CD4-positive, alpha-beta T cell treated with Interleukin-2 at 100 ng/mL for 4 hours (primary cell): Measurements from ENCODE around the gene CARD18.
"Not testable (repeated sequence)": the region's sequence is repeated elsewhere in the genome, so short reads cannot be mapped to it uniquely, and the experiment has no call there.

Experiments
- DNase-seq: peaks from one replicate; pipeline ENCODE4 v3.0.0-alpha.2; 2020; ENCODE audit warnings: low spot score

The CARD18 gene

DNA sequence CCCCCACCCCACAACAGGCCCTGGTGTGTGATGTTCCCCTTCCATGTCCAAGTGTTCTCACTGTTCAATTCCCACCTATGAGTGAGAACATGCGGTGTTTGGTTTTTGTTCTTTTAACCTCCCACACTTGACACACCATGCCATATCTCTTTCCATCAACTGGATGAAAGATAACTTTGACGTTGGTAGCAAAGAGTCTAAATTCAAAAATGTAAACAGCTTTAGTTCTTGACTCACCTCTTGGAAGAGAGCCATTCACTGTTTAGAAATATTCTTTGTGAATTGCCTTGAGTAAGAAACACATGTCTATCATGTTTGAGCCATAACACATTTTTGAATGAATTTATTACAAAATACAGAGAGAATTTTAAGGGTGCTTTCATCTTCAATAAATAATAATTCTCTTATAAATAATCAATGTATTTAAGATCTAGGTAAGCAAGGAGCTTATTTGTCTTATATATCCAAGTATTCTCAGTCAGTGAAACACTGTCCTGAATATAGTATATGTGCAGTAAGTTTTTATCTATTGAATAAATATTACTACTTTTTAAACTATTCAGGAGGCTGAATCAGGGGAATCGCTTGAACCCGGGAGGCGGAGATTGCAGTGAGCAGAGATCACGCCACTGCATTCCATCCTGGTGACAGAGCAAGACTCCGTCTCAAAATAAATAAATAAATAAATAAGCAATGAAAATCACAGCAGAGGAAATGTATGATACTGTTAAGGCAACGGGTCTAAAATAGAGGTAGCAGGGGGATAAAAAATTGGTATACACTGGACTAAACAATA lies 6.7 kb downstream of the CARD18 start:
- DNase-seq = no peak

DNA sequence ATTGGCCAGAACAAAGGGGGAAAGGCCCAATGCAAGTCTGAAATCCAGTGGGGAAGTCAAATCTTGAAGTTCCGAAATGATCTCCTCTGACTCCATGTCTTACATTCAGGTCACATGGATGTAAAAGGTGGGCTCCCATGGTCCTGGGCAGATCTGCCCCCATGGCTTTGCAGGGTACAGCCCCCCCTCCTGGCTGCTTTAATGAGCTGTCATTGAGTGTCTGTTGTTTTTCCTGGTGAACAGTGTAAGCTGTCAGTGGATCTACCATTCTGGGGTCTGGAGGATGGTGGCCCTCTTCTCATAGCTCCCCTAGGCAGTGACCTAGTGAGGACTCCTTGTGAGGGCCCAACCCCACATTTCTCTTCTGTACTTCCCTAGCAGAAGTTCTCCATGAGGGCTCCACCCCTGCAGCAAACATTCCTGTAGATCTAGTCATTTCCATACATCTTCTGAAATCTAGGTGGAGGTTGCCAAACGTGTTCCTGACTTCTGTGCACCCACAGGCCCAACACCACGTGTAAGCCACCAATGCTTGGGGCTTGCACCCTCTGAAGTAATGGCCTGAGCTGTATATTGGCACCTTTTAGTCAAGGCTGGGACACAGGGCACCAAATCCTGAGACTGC lies 9.3 kb downstream of the CARD18 start:
- DNase-seq = no peak

DNA sequence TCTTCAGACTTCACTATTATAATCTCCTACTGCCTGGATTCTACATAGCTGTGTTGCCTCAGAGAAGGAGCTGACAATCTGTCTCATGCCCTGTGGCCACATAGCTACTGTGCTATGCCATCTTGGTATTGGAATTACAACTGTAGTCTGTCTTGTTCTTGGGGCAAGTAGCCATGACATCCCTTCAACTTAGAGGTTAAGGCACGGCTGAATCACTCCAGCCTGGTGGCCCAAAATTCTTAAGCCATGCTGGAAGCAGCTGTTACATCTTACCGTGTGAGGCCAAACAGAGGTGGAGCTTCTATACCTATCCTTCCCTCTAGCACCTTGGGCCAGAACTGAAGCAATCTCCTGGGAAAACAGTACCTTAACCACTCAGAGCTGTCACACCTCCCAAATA lies 14.8 kb downstream of the CARD18 start:
- no peak for DNase-seq

DNA sequence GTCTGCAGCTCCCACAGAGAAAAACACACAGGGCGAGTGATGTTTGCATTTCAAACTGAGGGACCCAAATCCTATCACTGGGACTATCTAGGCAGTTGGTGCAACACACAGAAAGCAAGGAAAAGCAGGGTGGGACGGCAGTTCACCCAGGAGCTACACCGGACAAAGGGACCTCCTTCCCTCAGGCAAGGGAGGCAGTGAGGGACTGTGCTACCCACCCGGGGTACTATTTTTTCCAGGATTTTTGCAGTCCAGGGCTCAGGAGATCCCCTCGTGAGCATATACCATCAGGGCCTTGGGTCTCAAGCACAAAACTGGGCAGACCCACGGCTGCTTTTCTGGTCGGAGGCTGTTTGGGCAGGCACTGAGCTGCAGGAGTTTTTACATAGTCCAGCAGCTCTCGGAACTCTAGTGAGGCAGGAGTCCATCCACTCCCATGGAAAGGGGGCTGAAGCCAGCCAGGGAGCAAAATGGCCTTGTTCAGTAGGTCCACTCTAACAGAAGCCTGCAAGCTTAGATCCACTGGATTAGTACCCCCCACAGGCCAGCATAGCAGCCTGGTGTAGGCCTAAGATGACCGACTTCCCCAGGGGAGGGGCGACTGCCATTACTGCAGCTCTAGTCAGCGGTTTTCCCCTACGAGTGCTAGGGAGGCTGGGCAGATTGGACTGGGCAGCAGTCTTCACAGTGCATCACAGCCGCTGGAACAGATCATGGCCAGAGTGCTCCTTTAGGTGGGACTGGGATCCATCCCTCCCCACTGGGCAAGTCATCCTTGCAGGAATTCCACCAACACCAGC lies 28.2 kb downstream of the CARD18 start:
- DNase-seq = no peak

DNA sequence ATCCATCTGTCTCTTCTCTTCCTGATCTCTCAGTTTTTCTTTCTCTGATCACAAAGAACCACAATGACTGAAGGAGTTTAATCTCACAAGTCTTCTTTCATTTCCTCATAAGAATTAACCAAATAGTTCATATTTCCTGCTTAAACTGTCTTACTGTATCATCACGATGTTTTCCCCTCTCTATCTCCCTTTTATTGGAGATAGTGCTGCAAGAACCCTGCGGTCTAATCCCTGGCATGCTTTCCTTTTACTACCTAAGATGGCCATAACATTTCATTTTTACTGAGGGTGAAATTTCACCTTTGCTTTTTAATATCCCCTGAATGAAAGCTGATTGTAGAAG lies 28.9 kb downstream of the CARD18 start:
- no peak for DNase-seq

DNA sequence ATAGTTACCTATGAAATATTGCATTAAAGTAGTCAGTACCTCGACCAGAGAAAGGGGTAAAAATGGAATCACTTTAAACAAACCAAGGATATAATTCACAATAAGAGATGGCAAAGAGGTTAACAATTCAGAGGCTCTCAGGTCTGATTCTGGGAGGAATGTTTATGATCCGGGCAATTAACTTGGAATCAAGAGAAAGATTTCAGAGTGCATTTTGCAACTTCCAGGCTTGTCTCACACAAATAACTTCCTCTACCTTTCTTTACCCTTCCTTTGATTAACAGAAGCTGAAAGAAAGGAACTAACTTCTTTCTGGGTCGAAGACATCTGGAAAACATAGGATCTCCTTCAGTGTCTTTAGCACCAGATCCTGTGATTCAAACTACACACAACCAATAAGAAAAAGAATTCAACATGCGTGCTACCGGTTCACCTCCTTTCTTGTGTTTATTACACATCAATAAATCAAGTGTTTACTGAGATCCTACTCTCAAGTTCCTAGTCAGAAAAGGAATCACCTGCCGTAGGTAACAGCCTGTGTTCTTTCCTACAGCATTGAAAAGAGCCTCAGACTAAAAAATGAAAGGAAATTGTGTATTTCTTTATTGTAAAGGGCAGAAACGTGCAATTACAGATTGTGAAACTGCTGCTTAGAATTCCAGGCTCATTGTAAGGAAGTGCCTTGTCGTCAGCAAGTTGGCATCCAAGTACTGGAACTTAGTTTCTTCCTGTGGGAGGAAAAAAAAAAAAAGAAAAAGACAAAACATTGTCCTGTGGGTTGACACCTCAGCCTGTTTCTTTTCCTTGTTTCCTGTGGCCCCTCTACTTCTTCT lies 29.5 kb downstream of the CARD18 start:
- DNase-seq = no peak

DNA sequence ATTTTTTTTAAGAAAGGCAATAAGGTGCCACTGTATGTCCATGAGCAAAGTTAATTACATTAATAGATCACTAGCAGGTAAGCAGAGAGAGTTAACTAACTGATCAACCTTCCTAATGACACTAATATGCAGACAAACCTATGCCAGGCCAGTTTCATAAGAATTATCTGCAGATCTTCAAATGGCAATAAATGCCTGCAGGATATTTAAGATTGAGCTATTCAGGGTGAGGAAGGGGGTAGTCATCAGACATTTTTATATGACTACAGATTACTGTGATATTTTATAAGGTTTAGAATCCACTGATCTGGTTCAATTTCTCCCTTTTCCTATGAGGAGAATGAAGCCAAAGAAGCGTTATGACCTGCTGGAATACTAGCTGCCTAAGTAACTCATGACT lies 30.2 kb downstream of the CARD18 start:
- DNase-seq = no peak

DNA sequence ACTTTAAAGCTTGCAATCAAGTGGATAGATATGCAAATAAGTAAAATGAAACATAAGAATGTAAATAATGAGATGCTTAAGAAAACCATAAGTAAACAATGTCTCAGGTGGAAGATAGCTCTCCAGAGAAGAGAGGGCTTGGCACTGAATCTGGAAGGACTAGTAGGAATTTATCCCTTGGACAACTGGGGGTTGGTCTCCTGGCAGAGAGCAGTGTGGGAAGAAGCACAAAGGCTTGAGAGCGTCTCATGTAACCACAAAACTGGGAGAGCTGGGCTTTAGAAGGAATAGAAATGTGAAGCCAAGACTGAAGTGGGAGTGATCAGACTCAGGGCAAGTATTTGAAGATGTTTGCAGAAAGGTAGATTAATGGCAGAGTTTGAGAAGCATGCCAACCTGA lies 31.3 kb downstream of the CARD18 start:
- no peak for DNase-seq

DNA sequence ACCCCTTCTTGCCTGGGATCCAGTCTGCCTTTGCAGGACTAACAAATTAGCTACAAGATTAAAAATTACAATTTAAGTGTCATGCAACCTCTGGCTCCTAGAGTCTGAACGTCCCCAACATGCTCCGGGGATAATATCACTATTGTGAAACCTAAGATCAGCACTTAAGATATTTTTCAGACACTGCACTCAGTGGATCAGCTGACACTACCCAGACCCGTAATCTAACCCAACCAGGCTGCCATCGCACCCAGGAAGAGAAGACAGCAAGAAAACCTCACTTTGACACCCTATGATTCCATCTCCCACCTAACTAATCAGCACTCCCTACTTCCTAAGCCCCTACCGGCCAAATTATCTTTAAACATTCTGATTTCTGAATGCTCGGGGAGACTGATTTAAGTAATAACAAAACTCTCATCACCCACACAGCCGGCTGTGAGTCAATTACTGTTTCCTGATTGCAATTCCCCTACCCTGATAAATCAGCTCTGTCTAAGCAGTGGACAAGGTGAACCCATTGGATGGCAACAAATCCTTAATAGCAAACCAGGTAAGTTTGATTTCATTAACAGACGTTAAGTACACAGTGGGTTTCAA lies 32.2 kb downstream of the CARD18 start:
- not testable (repeated sequence) for DNase-seq

DNA sequence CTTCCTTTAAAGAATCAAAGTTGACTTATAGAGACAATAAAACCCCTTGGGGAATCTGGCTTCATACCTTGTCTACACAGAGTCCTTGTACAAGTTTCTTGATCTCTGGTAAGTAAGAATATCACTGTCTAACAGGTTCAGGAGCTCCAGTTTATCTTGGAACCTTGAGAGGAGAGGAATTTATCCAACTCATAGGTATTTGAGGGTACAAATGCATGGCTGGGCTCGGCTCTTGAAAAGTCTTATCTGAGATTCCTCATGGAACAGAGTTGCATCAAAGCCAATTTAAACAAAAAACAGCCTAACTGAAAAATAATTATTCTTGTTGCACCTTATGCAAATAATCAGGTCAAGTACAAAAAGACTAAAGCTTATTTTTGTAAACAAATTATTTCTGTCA lies 33.4 kb downstream of the CARD18 start:
- DNase-seq = no peak

DNA sequence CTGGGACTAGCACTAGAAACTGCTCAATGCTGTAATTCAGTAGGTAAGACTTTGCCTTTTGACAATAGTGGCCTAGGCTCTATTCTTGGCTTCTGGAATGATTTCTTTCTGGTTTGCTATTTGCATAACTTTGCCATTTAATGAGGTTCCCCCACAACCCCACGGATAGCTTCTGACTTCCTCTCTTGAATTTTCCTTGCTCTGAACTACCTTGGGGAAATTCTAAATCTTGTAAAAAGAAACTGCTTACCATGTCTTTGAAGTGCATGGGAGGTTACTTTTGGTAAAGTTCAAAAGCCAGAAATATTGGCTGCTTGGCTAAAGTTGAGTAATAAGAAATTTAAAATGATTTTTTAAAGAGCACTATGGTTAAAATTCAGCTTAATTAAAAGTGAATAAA lies 35.3 kb downstream of the CARD18 start:
- DNase-seq = no peak

DNA sequence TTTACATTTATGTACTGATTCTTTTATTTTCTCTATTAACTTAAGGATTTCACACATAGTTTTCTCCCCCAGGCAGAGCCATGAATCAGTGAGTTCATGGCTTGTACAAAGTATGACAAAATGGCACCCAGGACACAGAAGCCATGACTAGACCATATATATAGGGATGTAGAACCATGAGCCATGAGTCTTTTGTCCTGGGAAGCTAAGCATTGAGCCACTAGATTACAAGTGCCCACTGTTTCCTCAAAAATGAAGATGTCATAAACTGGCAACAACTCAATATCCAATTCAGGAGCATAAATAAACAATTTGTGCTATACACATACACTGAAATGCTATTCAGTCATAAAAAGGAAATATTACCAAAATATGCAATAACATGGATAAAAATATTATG lies 36.2 kb downstream of the CARD18 start:
- DNase-seq = no peak

DNA sequence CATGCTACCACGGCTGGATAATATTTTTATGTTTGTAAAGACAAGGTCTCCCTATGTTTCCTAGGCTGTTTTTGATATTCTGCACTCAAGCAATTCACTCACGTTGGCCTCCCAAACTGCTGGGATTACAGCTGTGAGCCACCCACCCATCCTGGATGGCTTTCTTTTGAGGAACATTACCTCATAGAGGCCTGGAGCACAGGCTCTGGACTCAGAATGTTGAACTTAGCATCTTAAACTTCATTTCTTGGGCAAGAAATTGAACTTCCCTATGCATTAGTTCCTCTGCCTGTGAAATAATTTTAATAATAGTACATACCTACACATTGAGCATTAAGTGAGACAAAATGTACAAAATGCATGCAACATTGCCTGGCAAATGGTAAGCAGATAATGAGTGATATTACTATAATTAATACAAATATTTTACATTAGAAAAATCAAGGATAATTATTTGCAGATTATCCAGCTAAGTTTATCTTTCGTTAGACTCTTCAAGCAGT lies 37.4 kb downstream of the CARD18 start:
- DNase-seq = not testable (repeated sequence)

DNA sequence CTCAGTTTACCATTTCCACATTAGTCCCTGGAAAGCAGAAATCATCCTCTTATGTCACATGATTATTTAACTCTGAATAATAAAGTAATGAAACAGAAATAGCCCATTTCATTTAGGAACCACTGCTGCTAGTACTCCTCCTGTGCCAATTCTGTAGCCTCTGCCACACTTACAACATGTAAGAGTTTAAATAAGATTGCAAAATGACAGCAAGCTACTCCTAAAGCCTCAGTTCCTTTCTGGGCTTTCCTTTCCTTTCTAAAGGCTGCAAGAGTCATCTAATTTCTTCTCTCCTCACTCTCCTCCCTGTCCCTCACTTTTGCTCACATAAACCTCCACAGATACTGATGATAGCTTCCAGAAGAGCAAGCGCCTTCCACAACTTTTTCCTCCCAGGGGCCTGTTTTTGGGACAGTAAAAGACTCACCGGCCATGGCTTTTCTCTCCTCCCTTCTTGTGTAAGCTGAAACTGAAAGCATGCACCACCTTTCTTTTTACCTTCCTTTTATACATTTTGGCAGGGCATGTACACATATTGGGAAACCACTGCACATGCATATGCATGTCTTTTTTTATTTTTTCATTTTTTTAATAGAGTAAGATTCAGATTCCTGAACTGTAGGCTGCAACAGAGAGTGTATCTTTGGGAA lies 38.5 kb downstream of the CARD18 start:
- peak; percentile 15 for DNase-seq

DNA sequence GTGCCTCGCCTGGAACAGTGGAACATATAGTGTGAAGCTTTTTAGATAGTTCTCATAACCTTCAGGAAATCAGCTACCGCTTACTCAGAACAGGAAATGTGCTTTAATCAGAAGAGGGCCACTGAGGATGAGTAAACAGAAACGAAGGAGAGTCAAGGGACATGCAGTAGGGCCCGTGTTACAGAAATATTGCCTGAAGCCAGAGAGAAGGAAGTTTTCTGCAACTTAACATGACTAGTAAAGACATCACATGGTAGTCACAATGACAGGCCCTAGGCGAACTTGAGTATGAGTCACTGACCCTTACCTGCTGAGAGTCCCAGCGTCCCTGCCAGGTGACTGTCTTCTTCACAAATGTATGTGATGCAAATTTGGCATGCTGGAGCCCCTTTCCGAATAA lies 39.4 kb downstream of the CARD18 start:
- peak; percentile 76 for DNase-seq

DNA sequence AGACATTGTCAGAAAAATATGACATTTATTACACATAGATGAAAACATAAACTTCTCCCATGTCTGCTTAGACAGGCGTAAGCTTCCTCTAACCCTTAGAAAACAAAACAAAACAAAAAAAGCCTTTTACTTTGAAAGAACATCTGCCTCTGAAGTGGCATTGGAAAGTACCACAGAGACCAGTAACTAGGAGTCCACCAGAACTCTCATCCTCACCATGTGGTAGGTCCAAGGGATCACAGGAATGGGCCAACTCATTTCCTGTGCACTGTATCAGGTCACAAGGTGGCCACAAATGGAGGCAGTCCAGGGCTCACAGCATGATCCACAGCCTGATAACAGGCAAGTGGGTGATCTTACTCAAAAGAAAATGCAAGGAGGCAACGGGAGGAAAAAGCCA lies 40.0 kb downstream of the CARD18 start:
- peak; percentile 22 for DNase-seq

DNA sequence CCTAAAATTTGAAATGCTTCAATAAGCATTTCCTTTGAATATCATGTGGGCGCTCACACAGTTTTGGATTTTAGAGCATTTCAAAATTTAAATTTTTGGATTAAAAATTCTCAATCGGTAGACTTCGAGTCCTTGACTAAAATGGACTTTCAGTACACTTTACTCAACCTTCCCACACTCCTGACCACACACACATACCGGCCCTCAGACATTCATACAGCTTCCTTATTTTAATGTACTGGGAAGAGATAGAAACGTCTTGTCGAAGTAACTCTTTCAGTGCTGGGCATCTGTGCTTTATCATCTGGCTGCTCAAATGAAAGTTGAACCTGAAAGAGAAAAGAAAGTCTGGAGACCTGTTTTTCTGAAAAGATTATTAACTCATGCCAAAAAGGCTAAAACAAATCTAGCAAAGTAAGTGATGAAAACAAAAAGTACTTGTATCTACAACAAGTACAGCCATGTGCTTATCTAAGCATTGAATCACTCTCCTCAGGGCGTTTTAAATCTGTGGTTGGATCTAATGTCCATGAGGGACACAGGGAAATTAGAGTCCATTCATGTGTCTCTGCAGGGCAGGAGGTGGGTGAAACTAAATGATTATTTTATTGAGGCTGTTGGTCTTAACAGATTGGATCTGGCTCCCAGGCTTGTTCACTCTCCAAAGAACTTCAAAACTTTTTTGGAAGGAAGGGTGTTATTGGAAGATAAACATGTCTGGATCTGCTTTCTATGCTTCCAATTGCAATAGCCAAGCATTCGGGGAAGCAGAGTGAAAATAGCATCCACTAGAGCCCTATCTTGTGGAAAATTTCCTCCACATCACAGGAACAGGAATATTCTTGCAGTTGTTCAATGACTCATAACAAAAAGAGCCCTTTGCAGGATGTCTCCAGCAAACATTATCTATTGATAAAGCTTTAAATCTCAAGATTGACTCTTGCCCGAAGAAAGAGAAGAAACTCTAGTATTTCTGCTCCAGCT lies 47.0 kb downstream of the CARD18 start:
- no peak for DNase-seq
